Pons (tissue), 1 donor: ENCODE measurements around the gene PTPRD.

Experiments used
- DNase-seq: peaks from one replicate; pipeline ENCODE4 v3.0.0-alpha.2; 2016; ENCODE audit warnings: low spot score

PTPRD gene

DNA sequence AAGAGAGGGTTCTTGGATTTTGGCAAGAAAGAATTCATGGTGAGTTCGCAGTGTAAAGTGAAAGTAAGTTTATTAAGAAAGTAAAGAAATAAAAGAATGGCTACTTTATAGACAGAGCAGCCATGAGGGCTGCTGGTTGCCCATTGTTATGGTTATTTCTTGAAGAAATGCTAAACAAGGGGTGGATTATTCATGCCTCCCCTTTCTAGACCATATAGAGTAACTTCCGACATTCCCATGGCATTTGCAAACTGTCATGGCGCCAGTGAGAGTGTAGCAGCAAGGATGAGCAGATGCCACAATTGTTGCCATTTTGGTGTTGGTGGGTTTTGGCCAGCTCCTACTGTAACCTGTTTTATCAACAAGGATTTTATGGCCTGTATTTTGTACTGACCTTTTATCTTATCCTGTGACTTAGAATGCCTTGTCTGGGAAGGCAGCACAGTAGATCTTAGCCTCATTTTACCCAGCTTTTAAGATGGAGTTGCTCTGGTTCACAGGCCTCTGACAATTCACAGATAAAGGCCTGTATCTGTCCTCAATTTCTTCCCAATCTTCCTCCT lies 1787.1 kb downstream of the PTPRD start:
- no peak for DNase-seq

DNA sequence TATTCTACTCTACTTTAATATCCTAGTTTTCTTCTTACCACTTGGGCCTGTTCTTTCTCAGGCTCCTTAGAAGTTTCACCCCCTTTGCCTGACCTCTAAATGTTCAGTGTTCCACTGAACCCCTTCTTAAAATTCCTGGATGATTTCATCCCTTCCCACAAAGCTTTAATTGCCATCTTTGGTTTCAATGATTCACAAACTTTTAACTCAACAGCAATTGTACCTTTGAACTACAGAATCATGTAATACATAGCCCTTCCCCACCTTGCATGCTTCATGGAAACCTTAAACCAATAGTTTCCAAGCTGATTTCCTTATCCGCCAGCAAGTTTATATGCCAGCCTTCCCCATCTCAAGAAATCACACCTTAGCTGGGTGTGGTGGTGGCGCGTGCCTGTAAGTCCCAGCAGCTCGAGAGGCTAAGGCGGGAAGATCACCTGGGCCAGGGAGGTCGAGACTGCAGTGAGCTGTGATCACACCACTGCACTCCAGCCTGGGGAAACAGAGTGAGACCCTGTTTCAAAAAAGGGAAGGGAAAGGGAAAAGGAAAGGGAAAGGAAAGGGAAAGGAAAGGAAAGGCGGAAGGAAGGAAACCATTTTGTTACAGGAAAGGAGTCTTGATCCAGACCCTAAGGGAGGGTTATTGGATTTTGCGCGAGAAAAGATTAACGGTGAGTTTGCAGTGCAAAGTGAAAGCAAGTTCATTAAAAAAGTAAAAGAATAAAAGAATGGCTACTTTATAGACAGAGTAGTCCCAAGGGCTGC lies 1789.5 kb downstream of the PTPRD start:
- DNase-seq, result no peak

DNA sequence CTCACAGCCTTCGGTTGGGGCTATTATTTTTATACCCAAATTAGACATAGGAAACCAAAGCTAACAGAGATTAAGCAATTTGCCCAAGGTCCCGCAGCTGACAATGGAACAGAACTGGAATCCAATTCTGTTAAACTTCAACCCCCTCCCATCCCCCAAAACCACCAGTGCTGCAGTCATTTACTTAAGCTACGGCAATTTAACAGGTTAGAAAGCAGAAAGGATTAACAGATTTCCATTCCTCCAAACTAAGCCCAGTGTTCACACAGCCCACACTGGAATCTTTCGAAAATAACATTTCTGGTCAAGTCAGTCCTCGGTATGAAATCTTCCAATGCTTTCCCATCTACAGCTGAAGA lies 1790.2 kb downstream of the PTPRD start:
- DNase-seq, result no peak

DNA sequence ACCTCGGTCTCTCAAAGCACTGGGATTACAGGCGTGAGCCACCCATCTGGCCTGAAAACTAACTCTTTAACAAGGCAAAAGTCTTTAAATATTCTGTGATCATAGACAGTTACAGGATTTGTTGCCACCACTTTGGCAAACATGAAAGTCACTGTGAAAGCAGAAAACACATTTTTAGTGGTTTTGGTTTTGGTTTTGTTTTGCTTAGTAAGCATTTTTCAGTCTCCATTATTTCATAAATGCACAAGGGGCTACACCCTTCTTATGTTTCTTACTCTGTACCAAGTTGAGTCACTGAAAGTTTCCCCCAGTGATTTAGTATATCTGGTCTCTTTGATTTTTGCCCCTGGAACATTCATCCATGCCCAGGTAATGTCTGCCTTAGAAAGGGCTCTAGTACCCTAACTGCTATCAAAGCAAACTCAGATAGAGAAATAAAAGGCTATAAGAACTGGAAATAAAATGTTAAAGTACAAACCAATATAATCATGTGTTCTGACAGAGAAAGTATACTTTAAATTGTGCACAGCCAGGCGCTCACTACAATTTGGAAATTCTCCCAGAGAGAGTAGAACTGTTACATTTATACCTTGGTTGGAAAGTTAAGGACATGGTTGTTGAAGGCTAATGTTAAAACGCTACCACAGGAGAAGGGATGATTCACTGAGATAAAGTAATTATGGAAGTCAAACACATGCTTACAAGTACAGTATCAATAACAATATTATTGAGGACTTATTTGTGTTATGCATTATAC lies 1790.7 kb downstream of the PTPRD start:
- DNase-seq, result no peak

DNA sequence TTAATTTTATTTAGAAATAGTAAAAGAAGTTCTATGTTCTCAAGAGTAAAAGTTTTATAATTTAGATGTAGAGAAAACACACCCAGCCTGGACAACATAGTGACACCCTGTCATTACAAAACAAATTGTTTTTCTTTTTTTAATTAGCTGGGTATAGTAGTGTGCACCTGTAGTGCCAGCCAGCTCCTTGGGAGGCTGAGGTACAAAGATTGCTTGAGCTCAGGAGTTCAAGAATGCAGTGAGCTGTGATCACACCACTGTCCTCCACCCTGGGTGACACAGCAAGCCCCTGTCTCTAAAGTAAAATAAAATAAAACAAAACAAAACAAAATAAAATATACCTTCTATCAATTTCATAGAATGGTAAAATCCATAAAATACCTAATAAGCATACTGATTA lies 1795.5 kb downstream of the PTPRD start:
- DNase-seq, result no peak

DNA sequence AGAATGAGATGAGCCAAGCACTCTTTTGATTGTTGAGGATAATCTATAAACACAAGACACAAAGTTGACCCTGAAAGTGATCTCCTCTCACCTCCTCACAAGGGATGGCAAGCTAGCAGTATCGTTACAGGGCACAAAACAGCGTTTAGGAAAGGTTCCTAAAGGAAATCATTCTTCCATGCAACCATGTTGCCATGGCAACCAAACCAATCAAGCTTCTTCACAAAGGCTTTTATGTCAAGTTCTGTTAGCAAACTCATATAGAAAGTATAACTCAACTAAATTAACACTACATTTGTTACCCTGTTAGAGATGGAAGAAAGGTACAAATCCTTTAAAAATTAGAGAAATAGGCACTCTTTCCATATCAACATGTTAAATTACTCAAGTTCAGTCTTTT lies 1796.4 kb downstream of the PTPRD start:
- DNase-seq, result peak; percentile 76

DNA sequence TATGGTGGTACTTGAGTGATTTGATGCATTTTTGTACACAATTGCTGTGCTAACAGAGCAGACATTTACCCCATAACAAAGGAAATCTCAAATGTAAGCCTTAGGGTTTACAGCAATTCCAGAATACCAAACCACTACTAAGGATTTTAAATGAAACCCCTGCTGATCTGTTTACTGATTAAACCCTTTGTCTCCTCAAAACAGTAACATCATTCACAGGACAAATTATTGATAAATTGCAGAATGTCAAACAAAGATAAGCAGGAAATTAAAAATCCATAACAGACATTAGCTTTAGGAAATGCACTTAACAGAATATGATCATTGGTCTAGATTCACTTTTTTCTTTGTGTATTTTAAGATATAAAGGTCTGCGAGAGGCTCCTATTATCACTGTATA lies 1796.9 kb downstream of the PTPRD start:
- DNase-seq, result no peak

DNA sequence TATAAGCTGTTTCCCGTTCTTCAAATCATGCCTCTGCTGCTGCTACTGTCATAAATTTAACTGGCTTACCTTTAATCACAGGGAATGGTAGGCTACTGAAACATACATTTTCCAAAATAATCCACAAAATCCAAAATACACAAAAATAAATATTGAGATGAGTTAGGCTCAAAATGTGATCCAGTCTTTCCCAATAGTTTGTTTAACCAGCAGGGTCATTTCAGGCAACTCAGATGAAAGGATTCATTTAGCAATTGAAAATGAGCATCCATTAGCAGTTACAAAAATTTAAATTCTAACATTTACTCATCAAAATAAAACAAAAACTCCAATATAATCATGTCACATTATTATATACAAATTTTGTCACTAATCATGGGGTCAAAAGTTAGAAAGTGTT lies 1797.6 kb downstream of the PTPRD start:
- no peak for DNase-seq

DNA sequence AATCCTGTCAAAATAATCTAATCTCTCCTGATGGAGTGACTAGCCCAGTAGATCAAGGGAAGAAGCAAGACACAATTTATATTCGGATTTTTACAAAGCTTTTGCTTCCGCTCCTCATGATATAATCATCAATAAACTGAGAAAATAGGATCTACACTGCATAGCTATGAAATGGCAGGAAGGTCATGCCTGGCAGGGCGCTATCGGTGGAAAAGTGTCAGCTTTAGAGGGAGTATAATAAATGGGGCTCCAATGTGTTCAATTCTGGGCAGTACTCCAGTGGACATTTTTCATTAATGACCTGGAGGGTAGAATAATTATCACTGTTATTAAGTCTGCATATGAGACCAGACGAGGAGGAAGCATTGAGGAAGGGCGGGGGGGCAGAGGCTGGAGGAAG lies 1799.9 kb downstream of the PTPRD start:
- no peak for DNase-seq

DNA sequence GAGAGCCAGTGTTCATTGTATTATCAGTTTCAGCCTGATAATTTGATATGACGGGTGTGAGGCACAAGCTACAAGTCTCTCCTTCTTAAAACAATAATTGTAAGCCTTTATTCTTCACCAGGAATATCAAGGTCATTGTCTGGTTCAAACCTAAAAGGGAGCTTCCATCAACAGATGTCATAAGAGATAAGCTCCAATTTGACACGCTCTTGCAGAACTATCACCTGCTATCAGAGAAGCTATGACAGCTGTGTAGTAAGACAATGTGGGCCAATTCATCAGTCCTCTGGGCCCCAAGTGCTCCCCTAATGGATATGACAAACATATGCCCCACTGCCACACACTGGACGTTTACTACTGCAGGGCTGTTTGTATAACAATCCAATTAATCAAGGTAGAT lies 1803.1 kb downstream of the PTPRD start:
- DNase-seq, result no peak

DNA sequence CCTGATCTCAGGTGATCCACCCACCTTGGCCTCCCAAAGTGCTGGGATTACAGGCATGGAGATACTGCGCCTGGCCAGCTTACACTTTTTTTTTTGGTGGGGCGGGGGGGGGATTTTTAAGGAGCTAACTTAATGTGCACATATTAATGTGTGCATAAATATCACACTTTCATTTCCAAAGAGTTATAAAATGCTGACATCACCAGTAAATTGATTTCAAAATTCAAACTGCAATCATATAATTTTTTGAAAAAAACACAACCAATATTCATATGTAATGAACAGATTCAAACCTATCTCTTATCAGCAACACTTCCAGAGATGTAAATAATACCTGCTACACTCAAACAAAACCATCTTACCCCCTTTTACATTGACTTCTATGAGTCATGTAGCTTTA lies 1806.7 kb downstream of the PTPRD start:
- DNase-seq, result no peak

DNA sequence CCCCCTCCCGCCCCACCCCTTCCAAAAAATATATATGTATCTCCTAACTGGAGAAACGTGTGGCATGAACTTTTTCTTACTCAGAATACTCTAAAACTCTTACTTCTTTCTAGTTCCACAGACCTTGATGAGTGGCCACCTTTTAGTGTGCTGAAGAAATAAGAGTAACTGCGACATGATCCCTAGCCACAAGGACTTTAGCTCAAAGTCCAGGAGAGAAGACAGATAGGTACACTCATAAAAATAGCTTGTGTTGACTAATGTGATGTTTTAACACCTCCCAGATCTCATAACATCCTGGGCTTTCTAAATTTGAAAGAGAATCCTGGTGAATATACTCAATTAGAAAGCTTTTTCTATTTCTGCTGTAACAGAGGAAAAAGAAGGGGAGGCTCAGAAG lies 1808.2 kb downstream of the PTPRD start:
- no peak for DNase-seq

DNA sequence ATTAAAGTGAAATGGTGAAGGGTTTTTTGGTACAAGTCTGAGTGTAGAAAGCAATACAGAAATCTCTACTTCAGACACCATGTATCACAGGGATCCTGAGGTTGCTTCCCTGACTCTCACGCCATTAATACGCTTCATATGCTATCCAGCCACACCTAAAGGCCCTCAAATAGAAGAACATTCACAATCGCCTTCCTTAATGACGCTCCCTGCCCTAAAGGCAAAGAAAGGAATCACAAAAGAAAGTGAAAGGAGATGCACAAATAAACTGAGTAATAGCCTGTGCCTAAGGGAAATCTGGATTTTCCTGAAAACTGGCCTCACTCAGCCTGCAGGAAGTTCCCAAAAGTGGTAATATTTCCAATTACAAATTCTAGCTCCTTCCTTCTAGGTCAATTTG lies 1810.6 kb downstream of the PTPRD start:
- no peak for DNase-seq

DNA sequence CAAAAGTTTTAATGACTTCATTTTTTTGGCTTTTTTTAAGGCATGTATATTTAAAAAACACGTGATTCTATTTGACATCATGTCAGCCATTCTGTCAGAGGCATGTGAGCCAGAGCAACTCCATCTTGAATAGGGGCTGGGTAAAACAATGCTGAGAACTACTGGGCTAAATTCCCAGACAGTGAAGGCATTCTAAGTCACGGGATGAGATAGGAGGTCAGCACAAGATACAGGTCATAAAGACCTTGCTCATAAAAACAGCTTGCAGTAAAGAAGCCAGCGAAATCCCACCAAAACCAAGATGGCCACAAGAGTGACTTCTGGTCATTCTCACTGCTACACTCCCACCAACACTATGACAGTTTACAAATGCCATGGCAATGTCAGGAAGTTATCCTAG lies 1812.6 kb downstream of the PTPRD start:
- DNase-seq, result no peak

DNA sequence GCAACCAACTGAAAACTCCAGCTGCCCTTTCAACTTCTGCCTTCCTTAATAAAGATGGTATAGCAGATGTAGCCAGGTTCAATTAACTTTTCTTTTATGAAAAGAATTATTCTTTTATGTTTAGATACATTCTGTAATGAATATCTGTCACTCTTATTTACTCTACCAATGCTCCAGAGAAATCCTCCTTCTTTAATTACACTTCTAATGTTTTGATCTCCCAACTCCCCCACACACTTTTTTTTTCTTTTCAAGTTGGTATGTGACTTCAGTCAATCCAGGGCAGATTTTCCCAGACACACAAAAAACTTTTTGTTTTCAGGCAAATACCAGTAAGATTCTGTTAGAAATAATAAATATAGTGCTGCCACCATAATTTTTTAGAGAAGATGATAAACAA lies 1813.2 kb downstream of the PTPRD start:
- DNase-seq, result no peak

DNA sequence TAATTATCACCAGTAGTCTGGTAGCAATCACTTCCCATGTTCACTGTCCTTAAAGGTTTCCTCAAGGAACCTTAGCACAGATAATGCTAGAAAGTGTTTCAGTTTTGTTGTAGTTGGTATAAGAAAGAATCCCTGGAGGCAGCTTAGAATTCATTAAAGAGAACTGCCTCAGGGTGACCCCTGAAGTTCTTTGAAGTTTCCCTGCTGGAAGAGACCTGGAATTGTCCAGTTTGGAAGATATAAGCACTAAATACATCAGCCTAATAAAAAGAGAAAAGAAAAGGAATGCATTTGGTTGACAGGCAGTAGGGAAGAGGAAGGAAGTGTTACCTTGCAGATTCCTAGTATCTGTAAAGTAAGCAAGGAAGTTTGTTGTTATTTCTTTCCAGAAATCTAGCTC lies 1813.6 kb downstream of the PTPRD start:
- DNase-seq, result no peak

DNA sequence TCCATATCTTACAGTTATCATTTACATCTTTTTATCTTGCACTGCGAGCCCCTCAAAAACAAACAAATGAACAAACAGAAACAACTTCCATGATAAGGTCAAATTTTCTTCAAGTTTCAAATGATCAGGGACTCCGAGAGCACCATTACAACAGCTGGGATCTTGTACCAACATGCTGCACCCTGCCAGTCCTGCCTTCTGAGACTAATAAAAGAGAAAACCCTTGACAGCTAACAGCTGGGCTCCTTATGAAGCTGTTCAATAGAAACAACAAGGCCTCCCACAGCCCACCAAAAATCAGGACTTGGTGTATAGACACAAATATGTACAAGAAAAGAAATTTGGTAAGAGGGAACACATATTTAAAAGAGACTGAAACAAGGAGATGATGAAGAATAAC lies 1828.0 kb downstream of the PTPRD start:
- no peak for DNase-seq

DNA sequence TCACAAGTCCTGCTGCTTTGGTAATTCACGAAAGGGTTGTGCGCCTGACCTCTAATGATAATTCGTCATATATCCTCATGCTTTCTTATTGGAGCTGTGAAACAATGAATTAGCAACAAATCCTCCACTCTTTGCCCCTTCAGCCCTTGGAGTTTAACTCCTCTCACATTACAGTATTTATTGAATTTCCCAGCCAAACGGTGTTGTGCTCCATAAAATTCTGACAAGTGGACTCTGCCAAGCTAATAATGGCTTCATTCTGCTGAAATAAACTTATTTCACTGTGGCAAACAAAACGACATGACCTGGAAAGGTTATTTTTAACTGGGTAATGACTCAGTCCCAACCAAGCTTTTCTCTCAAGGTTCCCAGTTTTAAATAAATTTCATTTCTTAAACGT lies 1828.9 kb downstream of the PTPRD start:
- no peak for DNase-seq

DNA sequence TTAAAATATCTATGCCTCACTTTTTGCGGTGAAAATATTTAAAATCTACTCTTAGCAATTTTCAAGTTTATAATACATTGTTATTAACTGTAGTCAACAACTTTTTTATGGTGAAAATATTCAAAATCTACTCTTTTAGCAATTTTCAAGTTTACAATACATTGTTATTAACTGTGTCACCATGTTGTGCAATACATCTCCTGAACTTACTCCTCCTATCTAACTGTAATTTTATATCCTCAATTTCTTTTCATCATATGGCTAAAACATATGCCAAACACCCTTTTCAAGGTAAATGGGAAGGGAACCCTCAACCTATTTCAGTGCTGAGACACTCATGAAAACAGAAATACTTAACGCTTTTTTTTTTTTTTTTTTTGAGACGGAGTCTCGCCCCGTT lies 1830.6 kb downstream of the PTPRD start:
- no peak for DNase-seq

DNA sequence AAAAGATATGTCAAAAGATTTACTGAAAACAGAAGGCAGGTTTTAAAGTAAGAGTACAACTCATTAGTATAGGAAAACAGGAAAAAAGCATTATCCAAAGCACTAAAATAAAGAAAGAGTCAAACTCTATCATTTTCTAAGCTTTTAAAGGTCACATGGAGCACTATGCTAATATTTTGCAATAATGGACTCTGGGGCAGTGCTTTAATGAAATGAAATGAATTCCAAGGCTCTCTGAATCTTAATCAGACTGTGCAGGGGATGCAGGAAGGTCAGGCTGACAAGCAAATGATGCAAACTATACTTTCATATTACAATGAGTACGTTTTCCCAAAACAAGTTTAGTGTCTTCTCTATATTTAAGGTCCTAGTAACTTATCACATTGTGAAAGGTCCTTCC lies 1831.3 kb downstream of the PTPRD start:
- no peak for DNase-seq

DNA sequence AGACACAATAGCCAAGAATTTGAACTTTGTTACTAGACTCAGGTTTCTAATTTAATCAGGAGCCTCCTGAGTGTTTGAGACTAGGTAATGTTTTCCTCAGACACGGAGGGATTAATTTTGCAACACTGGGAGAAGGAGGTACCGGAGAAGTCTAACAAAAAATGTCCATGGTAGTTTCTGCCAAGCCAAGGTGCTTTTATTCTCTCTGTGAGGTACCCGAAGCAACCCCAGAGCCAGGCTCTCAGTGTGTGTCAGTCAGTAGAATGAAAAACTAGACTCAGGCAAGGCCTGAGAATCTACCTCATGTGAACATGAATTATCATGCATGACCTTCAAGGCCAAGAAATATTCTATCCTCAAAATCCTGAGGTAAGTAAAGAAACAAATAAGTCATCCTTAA lies 1832.4 kb downstream of the PTPRD start:
- no peak for DNase-seq

DNA sequence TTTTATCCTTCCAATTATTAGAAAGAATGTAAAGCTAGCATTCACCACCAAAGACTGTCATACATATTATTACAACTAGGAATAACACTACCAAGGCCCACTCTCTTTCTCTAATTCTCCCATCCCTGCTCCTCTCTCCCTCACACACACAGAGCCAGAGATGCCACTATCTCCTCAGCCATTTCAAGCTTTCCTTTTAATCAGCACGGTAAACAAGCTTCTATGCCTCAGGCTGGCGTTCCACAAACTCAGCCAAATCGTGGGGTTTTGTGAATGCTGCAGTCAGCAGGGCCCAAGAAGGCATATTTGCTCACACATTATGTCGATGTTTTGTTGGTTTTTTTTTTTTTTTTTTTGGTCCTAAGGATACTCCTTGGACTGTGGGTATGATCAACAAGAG lies 1833.3 kb downstream of the PTPRD start:
- peak; percentile 55 for DNase-seq

DNA sequence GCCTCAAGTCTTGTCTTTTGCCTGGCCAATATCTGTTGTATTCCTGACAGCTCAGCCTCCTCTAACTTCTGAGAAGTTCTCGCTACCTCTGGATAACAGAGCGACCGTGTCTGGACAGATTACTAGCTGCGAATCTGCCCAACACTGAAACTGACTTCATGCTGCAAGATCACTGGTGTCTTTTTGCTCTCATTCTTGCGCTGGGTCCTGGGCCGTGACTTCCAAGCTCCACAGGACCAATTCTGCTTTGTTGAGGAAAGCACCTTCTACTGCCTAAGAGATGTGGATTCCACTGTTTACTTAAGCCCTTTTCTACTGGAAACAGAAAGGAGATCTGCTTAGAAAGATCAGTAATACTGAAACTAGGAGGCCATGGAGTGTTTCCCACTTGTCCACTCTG lies 1834.4 kb downstream of the PTPRD start:
- DNase-seq, result no peak

DNA sequence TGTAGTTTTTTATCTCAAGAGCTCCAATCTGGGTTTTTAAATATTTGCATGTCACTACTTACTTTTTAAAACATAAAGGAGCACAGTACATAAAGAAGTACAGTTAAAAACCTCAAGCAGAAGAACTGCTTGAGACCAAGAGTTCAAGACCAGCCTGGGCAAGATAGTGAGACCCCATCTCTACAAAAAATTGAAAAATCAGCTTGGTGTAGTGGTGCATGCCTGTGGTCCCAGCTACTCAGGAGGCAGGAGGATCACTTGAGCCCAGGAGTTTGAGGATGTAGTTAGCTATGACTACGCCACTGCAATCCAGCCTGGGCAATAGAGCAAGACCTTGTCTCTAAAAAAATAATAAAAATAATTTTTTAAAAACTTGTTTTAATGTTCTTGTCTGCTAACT lies 1840.5 kb downstream of the PTPRD start:
- DNase-seq, result no peak
